Stimulated activated CD4-positive, alpha-beta T cell treated with anti-CD3 and anti-CD28 coated beads, Interleukin-4, amount 100 ng/mL, for 24 hours (primary cell): ENCODE measurements around the gene USP2.

ENCODE experiments used
- DNase-seq: peaks from one replicate; pipeline ENCODE4 v3.0.0-alpha.2; 2020

Gene USP2

GRCh38 chr11:119375337-119376196 lies 5.9 kb downstream of the USP2 start:
- DNase-seq: no peak

- no peak for DNase-seq
These were observed 6.7 kb downstream of the USP2 start for GRCh38 chr11:119374632-119375336.

GRCh38 chr11:119373921-119374631 lies 7.4 kb downstream of the USP2 start:
- DNase-seq: peak; percentile 48

GRCh38 chr11:119373059-119373920 lies 8.2 kb downstream of the USP2 start:
- DNase-seq: no peak

GRCh38 chr11:119372260-119373058 lies 9.0 kb downstream of the USP2 start:
- DNase-seq: no peak

GRCh38 chr11:119371778-119372182 lies 9.7 kb downstream of the USP2 start:
- no peak for DNase-seq

GRCh38 chr11:119371067-119371601 lies 10.4 kb downstream of the USP2 start:
- DNase-seq: no peak

GRCh38 chr11:119370486-119371046 lies 10.9 kb downstream of the USP2 start:
- no peak for DNase-seq

- DNase-seq: no peak
These were observed 12.2 kb downstream of the USP2 start for GRCh38 chr11:119369132-119369925.

- no peak for DNase-seq
These were observed 13.1 kb downstream of the USP2 start for GRCh38 chr11:119368121-119369034.

- no peak for DNase-seq
These were observed 13.8 kb downstream of the USP2 start for GRCh38 chr11:119367661-119368120.

GRCh38 chr11:119366690-119367620 lies 14.5 kb downstream of the USP2 start:
- no peak for DNase-seq

GRCh38 chr11:119365071-119365591 lies 16.4 kb downstream of the USP2 start:
- DNase-seq: no peak

GRCh38 chr11:119363851-119364590 lies 17.5 kb downstream of the USP2 start:
- peak; percentile 45 for DNase-seq

- no peak for DNase-seq
These were observed 18.2 kb downstream of the USP2 start for GRCh38 chr11:119363081-119363850.

- no peak for DNase-seq
These were observed 18.8 kb downstream of the USP2 start for GRCh38 chr11:119362741-119363080.
